Head of caudate nucleus (tissue), 42 donors: ENCODE data around the gene DSCAM.

Source experiments
- DNase-seq, 42 donors: peaks; one replicate each; pipeline versions ENCODE4 v3.0.0 to v3.0.0-alpha.2; 2020 to 2021; ENCODE audit warnings: mixed read lengths in 7 of 42
- intact Hi-C: fragments of 100-400 bp; cut with DNase I; formaldehyde crosslinking; loops from one replicate; pipeline ENCODE4 v1.15.0; 2022

DSCAM gene

GRCh38 chr21:40253112-40253511 is 593.8 kb downstream of the DSCAM start:
- intact Hi-C loops: no loop called here
- DNase-seq: no peak

DNA sequence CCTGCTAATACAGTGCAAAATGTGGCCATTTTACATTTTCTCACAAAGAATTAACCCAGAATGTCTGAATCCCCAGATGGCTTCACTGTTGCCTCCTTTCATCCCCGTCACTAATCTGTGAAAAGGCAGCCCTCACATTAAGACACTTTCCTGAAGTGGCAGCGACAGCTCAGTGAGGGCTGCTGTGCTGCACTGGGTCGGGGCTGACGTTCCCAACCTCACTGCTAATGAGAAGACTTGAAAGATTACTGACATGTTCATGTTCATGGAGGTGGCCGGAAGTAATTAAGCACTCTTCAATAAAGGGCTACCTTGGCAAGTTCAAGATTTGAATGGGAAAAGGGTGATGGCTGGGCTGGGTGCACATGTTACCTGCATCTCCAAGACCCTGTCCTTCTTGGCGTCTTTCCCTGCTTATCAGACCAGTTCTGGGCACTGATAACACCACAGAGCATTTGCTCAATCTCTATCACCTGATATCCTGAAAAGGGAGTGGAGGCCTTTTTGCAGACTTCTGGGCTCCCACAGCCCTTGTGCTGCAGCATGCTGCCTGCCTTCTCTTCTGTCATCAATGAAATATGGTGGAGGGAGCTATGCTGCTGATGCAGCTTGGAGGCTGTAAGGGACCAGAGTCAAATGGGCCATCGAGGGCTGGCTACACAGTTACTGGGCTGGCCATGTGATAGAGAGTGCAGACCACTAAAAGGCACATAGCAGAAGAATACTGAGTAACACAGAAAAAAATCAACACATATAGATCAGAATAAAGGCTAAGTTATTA is 596.3 kb downstream of the DSCAM start:
- DNase-seq: no peak
- intact Hi-C loops: no loop called here

GRCh38 chr21:40244981-40245380 is 602.0 kb downstream of the DSCAM start:
- intact Hi-C loops: no loop called here
- DNase-seq: peak in 7 of 42 donors; percentile 9 to 39 (median 21)

- no peak for DNase-seq
- intact Hi-C loops: no loop called here
These were observed 603.3 kb downstream of the DSCAM start for GRCh38 chr21:40243685-40244084.

DNA sequence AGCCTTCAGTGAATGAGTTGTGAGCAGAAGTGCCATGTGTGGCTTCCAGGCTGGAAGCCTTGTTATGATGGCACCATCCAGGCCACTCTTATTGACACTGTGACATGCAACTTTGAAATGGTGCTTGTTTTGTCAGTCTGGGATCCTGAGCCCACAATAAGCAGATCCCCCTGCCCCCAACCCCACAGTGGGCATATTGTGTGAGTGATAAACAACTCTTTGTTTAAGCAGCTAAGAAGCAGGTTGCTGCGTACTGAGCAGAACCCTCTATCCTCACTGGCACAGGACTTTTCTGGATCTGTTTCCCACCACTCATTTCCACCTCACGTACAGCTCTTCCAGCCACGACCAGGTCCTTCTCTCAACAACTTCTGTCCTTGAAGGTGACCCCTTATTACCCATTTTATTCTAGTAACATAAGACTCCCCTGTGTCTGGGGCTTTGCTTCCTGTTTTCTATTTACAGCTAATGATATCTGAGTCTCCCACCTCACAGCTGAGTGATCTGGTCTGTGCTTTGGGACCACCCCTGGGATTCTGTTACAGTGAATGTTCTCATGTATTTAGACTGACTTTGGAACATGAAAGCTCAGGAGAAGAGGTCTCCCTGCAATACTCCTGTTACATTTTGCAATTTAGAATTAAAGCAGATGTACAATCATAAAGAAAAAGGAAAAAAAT is 604.2 kb downstream of the DSCAM start:
- intact Hi-C loops: no loop called here
- no peak for DNase-seq

DNA sequence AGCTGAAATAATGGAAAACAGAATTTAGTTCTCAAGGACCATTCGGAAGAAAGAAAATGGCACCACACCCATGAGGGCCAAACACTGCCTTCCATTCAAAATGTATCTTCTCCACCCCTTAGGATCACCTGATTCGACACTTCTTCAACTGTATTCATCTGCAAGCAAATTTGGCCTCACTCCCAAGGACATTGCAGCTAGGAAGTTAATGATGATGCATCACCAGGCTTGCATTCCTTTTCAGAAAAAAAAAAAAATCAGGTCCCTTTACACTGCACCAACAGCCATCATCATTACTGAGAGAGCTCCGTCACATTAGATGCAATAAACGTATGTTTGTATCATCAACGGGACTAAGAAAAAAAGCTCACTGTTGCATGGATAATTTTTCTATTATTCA is 611.4 kb downstream of the DSCAM start:
- intact Hi-C loops: no loop called here
- no peak for DNase-seq

GRCh38 chr21:40231979-40232378 is 615.0 kb downstream of the DSCAM start:
- no peak for DNase-seq
- intact Hi-C loops: no loop called here

DNA sequence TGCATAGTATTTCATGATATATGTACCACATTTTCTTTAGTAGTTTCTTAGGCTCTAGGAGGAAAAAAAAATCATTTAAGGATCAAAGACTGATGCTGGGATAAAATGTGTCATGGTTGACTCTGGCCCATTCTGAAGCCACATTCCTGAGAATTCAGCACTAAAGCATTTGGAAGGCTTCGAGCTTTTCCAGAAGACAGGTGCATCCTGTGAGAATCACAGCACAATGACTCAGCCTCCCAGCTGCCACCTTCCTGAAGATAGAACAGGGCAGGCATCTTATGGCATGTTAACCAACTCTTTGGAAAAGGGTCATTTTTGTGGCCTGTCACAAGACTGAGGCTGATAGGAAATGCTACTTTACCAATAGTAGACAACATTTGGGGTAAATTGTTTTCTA is 619.9 kb downstream of the DSCAM start:
- DNase-seq: no peak
- intact Hi-C loops: no loop called here

DNA sequence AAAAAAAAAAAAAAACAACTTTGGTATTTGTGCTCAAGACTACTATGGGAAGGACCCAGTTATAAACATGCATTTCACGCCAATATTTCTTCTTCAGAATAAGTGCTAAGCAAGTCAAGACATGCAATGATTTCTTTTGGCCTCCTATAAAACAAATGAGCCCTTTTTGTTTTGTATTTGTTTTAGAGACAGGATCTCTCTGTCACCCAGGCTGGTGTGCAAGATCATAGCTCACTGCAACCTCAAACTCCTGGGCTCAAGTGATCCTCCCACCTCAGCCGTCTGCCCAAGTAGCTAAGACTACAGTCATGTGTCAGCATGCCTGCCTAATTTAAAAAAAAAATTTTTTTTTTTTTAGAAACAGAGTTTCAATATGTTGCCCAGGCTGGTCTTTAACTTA is 631.0 kb downstream of the DSCAM start:
- DNase-seq: no peak
- intact Hi-C loops: no loop called here

- intact Hi-C loops: no loop called here
- no peak for DNase-seq
These were observed 636.7 kb downstream of the DSCAM start for GRCh38 chr21:40210251-40210650.

- intact Hi-C loops: no loop called here
- no peak for DNase-seq
These were observed 638.0 kb downstream of the DSCAM start for GRCh38 chr21:40208948-40209345.

DNA sequence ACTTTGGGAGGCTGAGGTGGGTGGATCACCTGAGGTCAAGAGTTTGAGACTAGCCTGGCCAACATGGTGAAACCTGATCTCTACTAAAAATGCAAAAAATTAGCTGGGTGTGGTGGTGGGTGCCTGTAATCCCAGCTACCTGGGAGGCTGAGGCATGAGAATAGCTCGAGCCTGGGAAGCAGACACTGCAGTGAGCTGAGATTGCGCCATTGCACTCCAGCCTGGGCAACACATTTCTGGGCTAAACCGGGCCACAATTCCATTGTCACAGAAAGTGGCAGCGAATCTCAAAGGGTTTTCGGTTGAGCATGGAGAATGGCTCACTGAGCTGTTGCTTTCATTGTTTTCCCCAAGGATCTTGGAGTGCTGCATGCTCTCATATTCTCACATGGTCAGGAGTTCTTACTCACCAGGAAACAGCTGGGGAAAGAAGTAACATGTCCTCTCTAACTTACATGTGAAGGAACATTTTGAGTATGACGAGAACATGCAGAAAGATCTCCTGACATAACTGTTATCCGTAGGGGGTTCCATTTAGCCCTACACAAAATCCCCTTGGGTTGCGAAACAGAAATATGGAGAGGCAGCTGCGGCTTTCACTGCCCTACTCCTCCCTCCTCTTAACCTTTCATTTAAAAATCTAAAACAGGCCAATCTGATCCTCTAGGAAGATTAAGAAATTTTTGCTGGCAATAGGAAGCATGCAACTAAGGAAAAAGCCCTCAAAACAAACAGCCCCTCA is 638.6 kb downstream of the DSCAM start:
- no peak for DNase-seq

GRCh38 chr21:40200946-40201345 is 646.0 kb downstream of the DSCAM start:
- no peak for DNase-seq
- intact Hi-C loops: no loop called here

More for the DNA sequence above, 638.6 kb downstream of the DSCAM start:
- intact Hi-C loops: no loop called here

GRCh38 chr21:40200126-40200525 is 646.8 kb downstream of the DSCAM start:
- intact Hi-C loops: no loop called here
- no peak for DNase-seq

GRCh38 chr21:40194185-40194980 is 652.6 kb downstream of the DSCAM start:
- intact Hi-C loops: no loop called here
- no peak for DNase-seq

- no peak for DNase-seq
- intact Hi-C loops: no loop called here
These were observed 655.3 kb downstream of the DSCAM start for GRCh38 chr21:40191616-40192015.

DNA sequence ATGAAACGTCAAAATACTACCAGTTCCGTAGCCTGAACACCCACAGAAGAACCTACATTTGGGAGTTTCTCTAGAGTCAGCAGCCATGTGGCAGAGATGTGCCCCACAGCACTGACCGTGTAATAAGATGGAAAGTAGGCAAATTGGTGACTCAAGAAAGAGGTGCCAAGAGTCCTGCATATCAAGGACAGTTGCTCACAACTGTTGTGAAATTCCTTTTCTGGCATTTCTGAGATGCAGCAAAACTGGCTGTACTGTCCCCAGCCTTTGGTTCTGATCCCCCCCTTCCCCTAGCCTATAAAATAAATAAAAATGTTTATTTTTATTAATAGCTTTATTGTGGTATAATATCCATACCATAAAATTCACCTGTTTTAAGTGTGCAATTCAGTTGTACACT is 655.8 kb downstream of the DSCAM start:
- no peak for DNase-seq
- intact Hi-C loops: no loop called here

- intact Hi-C loops: no loop called here
- no peak for DNase-seq
These were observed 658.9 kb downstream of the DSCAM start for GRCh38 chr21:40187946-40188654.

GRCh38 chr21:40187244-40187643 is 659.7 kb downstream of the DSCAM start:
- peak in 1 of 42 donors; percentile 30 for DNase-seq
- intact Hi-C loops: no loop called here
